HepG2 (cell line): ENCODE data around the gene CLCNKA. TPM values are rescaled to one million over a fixed set of nuclear protein-coding genes. Genes with fewer than 3 reads are reported as not detected.

Source experiments
- BRD4 ChIP-seq: sonication (generic); formaldehyde crosslinking; IDR thresholded peaks from 2 replicates; pipeline ENCODE4 v1.4.0; 2020; ENCODE audit warnings: missing genetic modification reagents
- FOXK1 ChIP-seq: sonication (generic); formaldehyde crosslinking; IDR thresholded peaks from 2 replicates; pipeline ENCODE4 v1.4.0; 2020; ENCODE audit warnings: low read depth, missing genetic modification reagents, borderline replicate concordance
- GABPA ChIP-seq, 2 experiments: IDR thresholded peaks; 2 replicates each; pipeline ENCODE4 v1.6.1; 2011 to 2016; ENCODE audit warnings: low read depth in 2 of 2, low read length in 1 of 2, missing biosample characterization in 1 of 2, missing genetic modification characterization in 1 of 2
- JARID2 ChIP-seq: sonication (generic); formaldehyde crosslinking; IDR thresholded peaks from 2 replicates; pipeline ENCODE4 v1.8.1; 2023; ENCODE audit warnings: missing genetic modification reagents, inconsistent platforms; ENCODE audit not compliant: insufficient replicate concordance
- MBNL3 ChIP-seq: fragments of 250-450 bp; sonication (Bioruptor Pico); conservative IDR thresholded peaks from 2 replicates; pipeline ENCODE4 v1.8.0; 2022; ENCODE audit warnings: mild to moderate bottlenecking, inconsistent platforms
- POLR2G ChIP-seq: fragments of 200-400 bp; formaldehyde crosslinking; IDR thresholded peaks from 2 replicates; pipeline ENCODE4 v1.6.1; 2018; ENCODE audit warnings: mild to moderate bottlenecking, low read depth, low read length, moderate library complexity
- SOX13 ChIP-seq, 3 experiments: fragments of 450-650 bp in 1 of 3; sonication (generic) in 1 of 3; formaldehyde crosslinking in 1 of 3; IDR thresholded peaks in 2 of 3; conservative IDR thresholded peaks in 1 of 3; 2 replicates each; pipeline versions ENCODE4 v1.5.0 to v1.6.1; 2016 to 2020; ENCODE audit warnings: antibody characterized with exemption in 1 of 3, mild to moderate bottlenecking in 1 of 3, missing compliant biosample characterization in 1 of 3, missing genetic modification reagents in 1 of 3, moderate library complexity in 1 of 3
- TBX3 ChIP-seq: fragments of 450-650 bp; IDR thresholded peaks from 2 replicates; pipeline ENCODE4 v1.6.1; 2017; ENCODE audit warnings: antibody characterized with exemption, mild to moderate bottlenecking, inconsistent platforms, borderline replicate concordance
- ZNF24 ChIP-seq: fragments of 450-650 bp; IDR thresholded peaks from 2 replicates; pipeline ENCODE4 v1.6.1; 2017; ENCODE audit warnings: antibody characterized with exemption, mild to moderate bottlenecking
- ZNF317 ChIP-seq: sonication (generic); formaldehyde crosslinking; IDR thresholded peaks from 2 replicates; pipeline ENCODE4 v1.5.0; 2020; ENCODE audit warnings: mild to moderate bottlenecking, missing genetic modification reagents
- ZNF350 ChIP-seq: sonication (generic); formaldehyde crosslinking; IDR thresholded peaks from 2 replicates; pipeline ENCODE4 v1.4.0; 2020; ENCODE audit warnings: mild to moderate bottlenecking, low read depth, missing genetic modification reagents, borderline replicate concordance
- ZNF367 ChIP-seq: sonication (generic); formaldehyde crosslinking; IDR thresholded peaks from 2 replicates; pipeline ENCODE4 v1.4.0; 2020; ENCODE audit warnings: missing genetic modification reagents, borderline replicate concordance
- ZNF543 ChIP-seq: sonication (generic); formaldehyde crosslinking; IDR thresholded peaks from 2 replicates; pipeline ENCODE4 v1.4.0; 2020; ENCODE audit warnings: mild to moderate bottlenecking, missing genetic modification reagents
- polyA plus RNA-seq, 8 experiments: library from polyadenylated mRNA; depleted of rRNA in 3 of 8; stranded (reverse) in 7 of 8; unstranded in 1 of 8; fragments of >200 nt; fragmentation: Illumina TruSeq in 4 of 8; extraction: Trizol in 4 of 8; gene quantifications; 2 replicates each; pipeline versions ENCODE4 v1.2.1 to v1.2.3, GENCODE V29; 2011 to 2016; ENCODE audit warnings: low read depth in 4 of 8, missing spikeins in 1 of 8, mixed read lengths in 1 of 8; ENCODE audit not compliant: insufficient read depth in 1 of 8
- total RNA-seq, 5 experiments: library from RNA; depleted of rRNA; stranded (reverse); fragments of >200 nt; fragmentation: Illumina TruSeq; extraction: Trizol; gene quantifications; 2 replicates each; pipeline ENCODE4 v1.2.3, GENCODE V29; 2016; ENCODE audit warnings: low read depth in 1 of 5
- TF ChIP-seq, protein P1 (sequence below): IDR thresholded peaks from 2 replicates; pipeline ENCODE4 v1.4.0; 2020; ENCODE audit warnings: mild to moderate bottlenecking, missing genetic modification reagents
- TF ChIP-seq, protein P2 (sequence below): sonication (generic); formaldehyde crosslinking; IDR thresholded peaks from 2 replicates; pipeline ENCODE4 v1.4.0; 2020; ENCODE audit warnings: mild to moderate bottlenecking, missing genetic modification reagents
- TF ChIP-seq, protein P3 (sequence below): sonication (generic); formaldehyde crosslinking; IDR thresholded peaks from 2 replicates; pipeline ENCODE4 v1.8.1; 2022; ENCODE audit warnings: low read depth, mild to moderate bottlenecking, missing genetic modification reagents

CLCNKA gene
- total and polyA plus RNA-seq, 2 of the 13 experiments (the other 11 are each of a cell fraction or from before 2014, with no cell fraction given): 0.03 TPM; not detected in 1

DNA sequence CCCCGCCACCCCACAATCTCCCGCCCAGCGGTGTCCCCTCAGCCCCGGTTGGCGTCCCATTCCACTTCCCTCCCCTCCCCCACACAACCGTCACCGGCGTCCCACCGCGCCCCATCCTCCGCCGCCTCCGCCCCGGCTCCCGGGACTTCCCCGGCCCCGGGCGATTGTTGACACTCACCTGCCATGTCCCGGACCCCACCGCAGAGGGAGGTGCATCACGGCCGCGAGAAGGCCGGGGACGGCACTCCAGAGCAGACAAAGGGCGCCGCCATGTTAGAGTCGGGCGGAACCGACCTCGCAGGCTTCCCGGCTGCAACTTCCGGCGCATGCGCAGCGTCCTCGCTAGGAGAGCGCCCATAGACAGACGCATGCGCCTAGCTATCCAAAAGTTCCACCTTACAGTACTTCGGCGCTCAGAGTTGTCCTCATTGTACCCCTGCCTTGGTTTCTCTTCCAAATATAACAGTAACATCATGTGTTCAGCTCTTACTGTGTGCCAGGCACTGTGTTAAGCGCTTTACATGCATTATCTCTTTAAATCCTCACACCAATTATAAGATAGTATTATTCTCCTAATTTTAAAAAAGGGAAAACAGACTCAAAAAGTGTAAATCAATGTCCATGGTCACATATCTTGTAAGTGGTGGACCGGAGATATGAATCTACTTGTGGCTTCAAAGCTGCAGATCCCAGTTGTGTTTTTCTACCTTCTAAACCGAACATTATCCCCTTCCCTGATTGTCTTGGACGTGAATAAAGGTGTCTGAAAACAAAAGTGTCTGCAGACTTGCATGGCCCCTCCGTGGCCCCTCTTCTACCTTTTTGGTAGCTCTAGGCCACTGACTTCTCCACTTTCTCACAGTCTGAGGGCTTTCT, 45.8 kb upstream of the CLCNKA start, which contains the start of gene ZBTB17 (continued):
- TF ChIP-seq, protein P1, sequence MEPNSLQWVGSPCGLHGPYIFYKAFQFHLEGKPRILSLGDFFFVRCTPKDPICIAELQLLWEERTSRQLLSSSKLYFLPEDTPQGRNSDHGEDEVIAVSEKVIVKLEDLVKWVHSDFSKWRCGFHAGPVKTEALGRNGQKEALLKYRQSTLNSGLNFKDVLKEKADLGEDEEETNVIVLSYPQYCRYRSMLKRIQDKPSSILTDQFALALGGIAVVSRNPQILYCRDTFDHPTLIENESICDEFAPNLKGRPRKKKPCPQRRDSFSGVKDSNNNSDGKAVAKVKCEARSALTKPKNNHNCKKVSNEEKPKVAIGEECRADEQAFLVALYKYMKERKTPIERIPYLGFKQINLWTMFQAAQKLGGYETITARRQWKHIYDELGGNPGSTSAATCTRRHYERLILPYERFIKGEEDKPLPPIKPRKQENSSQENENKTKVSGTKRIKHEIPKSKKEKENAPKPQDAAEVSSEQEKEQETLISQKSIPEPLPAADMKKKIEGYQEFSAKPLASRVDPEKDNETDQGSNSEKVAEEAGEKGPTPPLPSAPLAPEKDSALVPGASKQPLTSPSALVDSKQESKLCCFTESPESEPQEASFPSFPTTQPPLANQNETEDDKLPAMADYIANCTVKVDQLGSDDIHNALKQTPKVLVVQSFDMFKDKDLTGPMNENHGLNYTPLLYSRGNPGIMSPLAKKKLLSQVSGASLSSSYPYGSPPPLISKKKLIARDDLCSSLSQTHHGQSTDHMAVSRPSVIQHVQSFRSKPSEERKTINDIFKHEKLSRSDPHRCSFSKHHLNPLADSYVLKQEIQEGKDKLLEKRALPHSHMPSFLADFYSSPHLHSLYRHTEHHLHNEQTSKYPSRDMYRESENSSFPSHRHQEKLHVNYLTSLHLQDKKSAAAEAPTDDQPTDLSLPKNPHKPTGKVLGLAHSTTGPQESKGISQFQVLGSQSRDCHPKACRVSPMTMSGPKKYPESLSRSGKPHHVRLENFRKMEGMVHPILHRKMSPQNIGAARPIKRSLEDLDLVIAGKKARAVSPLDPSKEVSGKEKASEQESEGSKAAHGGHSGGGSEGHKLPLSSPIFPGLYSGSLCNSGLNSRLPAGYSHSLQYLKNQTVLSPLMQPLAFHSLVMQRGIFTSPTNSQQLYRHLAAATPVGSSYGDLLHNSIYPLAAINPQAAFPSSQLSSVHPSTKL (CRISPR knock-in tag): no peak
- no peak for TF ChIP-seq ZNF367
- TF ChIP-seq SOX13 (IDR thresholded peaks at IDR 0.05): no peak
- TF ChIP-seq SOX13 (CRISPR knock-in tag; conservative IDR thresholded peaks at IDR 0.05 in 1 of 2, IDR thresholded peaks at IDR 0.05 in 1 of 2): peak in 1 of 2 experiments; percentile 12; a peak in 1 of 4 replicates
- TF ChIP-seq, protein P2, sequence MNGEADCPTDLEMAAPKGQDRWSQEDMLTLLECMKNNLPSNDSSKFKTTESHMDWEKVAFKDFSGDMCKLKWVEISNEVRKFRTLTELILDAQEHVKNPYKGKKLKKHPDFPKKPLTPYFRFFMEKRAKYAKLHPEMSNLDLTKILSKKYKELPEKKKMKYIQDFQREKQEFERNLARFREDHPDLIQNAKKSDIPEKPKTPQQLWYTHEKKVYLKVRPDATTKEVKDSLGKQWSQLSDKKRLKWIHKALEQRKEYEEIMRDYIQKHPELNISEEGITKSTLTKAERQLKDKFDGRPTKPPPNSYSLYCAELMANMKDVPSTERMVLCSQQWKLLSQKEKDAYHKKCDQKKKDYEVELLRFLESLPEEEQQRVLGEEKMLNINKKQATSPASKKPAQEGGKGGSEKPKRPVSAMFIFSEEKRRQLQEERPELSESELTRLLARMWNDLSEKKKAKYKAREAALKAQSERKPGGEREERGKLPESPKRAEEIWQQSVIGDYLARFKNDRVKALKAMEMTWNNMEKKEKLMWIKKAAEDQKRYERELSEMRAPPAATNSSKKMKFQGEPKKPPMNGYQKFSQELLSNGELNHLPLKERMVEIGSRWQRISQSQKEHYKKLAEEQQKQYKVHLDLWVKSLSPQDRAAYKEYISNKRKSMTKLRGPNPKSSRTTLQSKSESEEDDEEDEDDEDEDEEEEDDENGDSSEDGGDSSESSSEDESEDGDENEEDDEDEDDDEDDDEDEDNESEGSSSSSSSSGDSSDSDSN: peak; percentile 59
- TF ChIP-seq ZNF317: peak; percentile 60; the same call in 1 of the 2 replicates
- peak; percentile 26; the same call in 1 of the 2 replicates for TF ChIP-seq ZNF24
- peak; percentile 68; the same call in 1 of the 2 replicates for TF ChIP-seq ZNF543 (CRISPR knock-in tag)
- TF ChIP-seq ZNF350: peak; percentile 54; the same call in 1 of the 2 replicates
- TF ChIP-seq, protein P3, sequence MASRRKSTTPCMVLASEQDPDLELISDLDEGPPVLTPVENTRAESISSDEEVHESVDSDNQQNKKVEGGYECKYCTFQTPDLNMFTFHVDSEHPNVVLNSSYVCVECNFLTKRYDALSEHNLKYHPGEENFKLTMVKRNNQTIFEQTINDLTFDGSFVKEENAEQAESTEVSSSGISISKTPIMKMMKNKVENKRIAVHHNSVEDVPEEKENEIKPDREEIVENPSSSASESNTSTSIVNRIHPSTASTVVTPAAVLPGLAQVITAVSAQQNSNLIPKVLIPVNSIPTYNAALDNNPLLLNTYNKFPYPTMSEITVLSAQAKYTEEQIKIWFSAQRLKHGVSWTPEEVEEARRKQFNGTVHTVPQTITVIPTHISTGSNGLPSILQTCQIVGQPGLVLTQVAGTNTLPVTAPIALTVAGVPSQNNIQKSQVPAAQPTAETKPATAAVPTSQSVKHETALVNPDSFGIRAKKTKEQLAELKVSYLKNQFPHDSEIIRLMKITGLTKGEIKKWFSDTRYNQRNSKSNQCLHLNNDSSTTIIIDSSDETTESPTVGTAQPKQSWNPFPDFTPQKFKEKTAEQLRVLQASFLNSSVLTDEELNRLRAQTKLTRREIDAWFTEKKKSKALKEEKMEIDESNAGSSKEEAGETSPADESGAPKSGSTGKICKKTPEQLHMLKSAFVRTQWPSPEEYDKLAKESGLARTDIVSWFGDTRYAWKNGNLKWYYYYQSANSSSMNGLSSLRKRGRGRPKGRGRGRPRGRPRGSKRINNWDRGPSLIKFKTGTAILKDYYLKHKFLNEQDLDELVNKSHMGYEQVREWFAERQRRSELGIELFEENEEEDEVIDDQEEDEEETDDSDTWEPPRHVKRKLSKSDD: peak; percentile 39; the same call in 1 of the 2 replicates
- TF ChIP-seq BRD4 (CRISPR knock-in tag): peak; percentile 56; the same call in 1 of the 2 replicates
- TF ChIP-seq FOXK1 (CRISPR knock-in tag): peak; percentile 75; the same call in 1 of the 2 replicates
- TF ChIP-seq JARID2 (CRISPR knock-in tag): peak; percentile 55
- TF ChIP-seq POLR2G: peak; percentile 74
- TF ChIP-seq GABPA (IDR thresholded peaks at IDR 0.05; ENCODE audit: low read depth, low read length): peak; percentile 82
- peak; percentile 94 for TF ChIP-seq GABPA (CRISPR knock-in tag; IDR thresholded peaks at IDR 0.05; ENCODE audit: low read depth)
- TF ChIP-seq TBX3: peak; percentile 11; the same call in 1 of the 2 replicates
- no peak for TF ChIP-seq MBNL3 (CRISPR knock-in tag)
